Thoracic aorta (tissue), 2 donors: Measurements from ENCODE around the gene SOCS7. TPM values are rescaled to one million over a fixed set of nuclear protein-coding genes. Genes with fewer than 3 reads are reported as not detected.

Source experiments
- ATAC-seq: fragments of 150-250 bp; one replicate; pipeline ENCODE4 v1.8.0; 2017; ENCODE audit warnings: low read depth; ENCODE audit not compliant: insufficient number of reproducible peaks, low FRiP score
- DNase-seq: peaks from one replicate; pipeline ENCODE4 v3.0.0-alpha.2; 2020; ENCODE audit warnings: low spot score
- H3K27ac ChIP-seq, 2 donors: fragments of 200-600 bp; sonication (generic); 1 replicate in 1 of 2; 2 replicates in 1 of 2; pipeline ENCODE4 v1.5.1; 2016; ENCODE audit warnings: mild to moderate bottlenecking in 2 of 2, moderate library complexity in 2 of 2
- H3K27me3 ChIP-seq: fragments of 200-600 bp; sonication (generic); replicated peaks from 2 replicates; pipeline ENCODE4 v1.6.0; 2016; ENCODE audit warnings: mild to moderate bottlenecking; ENCODE audit not compliant: insufficient read depth
- H3K36me3 ChIP-seq: fragments of 200-600 bp; sonication (generic); one replicate; pipeline ENCODE4 v1.5.1; 2016
- H3K4me1 ChIP-seq, 2 donors: fragments of 200-600 bp; sonication (generic); 1 replicate in 1 of 2; 2 replicates in 1 of 2; pipeline versions ENCODE4 v1.5.1 to v1.6.0; 2016; ENCODE audit warnings: low read depth in 2 of 2, mild to moderate bottlenecking in 1 of 2; ENCODE audit not compliant: control insufficient read depth in 1 of 2
- H3K4me3 ChIP-seq: fragments of 200-600 bp; sonication (generic); 2 replicates; pipeline ENCODE4 v1.5.1; 2016; ENCODE audit warnings: mild to moderate bottlenecking
- H3K9me3 ChIP-seq: fragments of 200-600 bp; sonication (generic); 2 replicates; pipeline ENCODE4 v1.5.1; 2016
- CTCF ChIP-seq: fragments of 200-600 bp; sonication (generic); IDR thresholded peaks from one replicate; pipeline ENCODE4 v1.5.1; 2019; ENCODE audit warnings: antibody characterized with exemption
- total RNA-seq, 2 donors: library from RNA; depleted of rRNA; stranded (reverse); fragments of >200 nt; gene quantifications; one replicate each; pipeline versions ENCODE4 v1.1.0 to v1.2.3, GENCODE V29; 2016

SOCS7 gene
- total RNA-seq, 2 donors from 2014 or later = 14.3 to 21.9 TPM

- no peak for TF ChIP-seq CTCF
- DNase-seq (no peak), ATAC-seq (no peak)
- H3K4me3 ChIP-seq = no peak overlapping the region
- H3K4me1 ChIP-seq = no peaks in the 10 kb centered on the region
- H3K27me3 ChIP-seq = no peaks in the 10 kb centered on the region
- no peaks in the 10 kb centered on the region for H3K9me3 ChIP-seq
- no peak overlapping the region for H3K27ac ChIP-seq
- H3K36me3 ChIP-seq = peaks cover 45% of the 10 kb centered on the region
These were observed 49.8 kb downstream of the SOCS7 start for GRCh38 chr17:38401459-38401858.

- H3K4me1 ChIP-seq = no peaks in the 10 kb centered on the region
- DNase-seq = no peak
- H3K9me3 ChIP-seq = no peaks in the 10 kb centered on the region
- peaks cover 35% of the 10 kb centered on the region for H3K36me3 ChIP-seq
- no peak overlapping the region for H3K4me3 ChIP-seq
- no peak for ATAC-seq
- H3K27me3 ChIP-seq = no peaks in the 10 kb centered on the region
- H3K27ac ChIP-seq = no peak overlapping the region
- TF ChIP-seq CTCF = no peak
These were observed 51.3 kb downstream of the SOCS7 start for GRCh38 chr17:38402897-38403296.

- Histone ChIP-seq H3K4me3 (no peak overlapping the region), H3K36me3 (peaks cover 29% of the 10 kb centered on the region), H3K27ac (no peak overlapping the region), H3K4me1 (no peaks in the 10 kb centered on the region), H3K9me3 (no peaks in the 10 kb centered on the region), H3K27me3 (no peaks in the 10 kb centered on the region)
- DNase-seq (no peak), ATAC-seq (no peak)
- no peak for TF ChIP-seq CTCF
These were observed 51.8 kb downstream of the SOCS7 start for GRCh38 chr17:38403491-38403890.

GRCh38 chr17:38404174-38404943, 52.7 kb downstream of the SOCS7 start:
- Histone ChIP-seq H3K36me3 (peaks cover 25% of the 10 kb centered on the region), H3K4me1 (no peaks in the 10 kb centered on the region), H3K27me3 (no peaks in the 10 kb centered on the region), H3K4me3 (no peak overlapping the region), H3K27ac (no peak overlapping the region), H3K9me3 (no peaks in the 10 kb centered on the region)
- ATAC-seq (no peak), DNase-seq (no peak)
- no peak for TF ChIP-seq CTCF

GRCh38 chr17:38405654-38406053, 54.0 kb downstream of the SOCS7 start:
- no peaks in the 10 kb centered on the region for H3K4me1 ChIP-seq
- no peak for ATAC-seq
- no peak overlapping the region for H3K4me3 ChIP-seq
- H3K36me3 ChIP-seq = peaks cover 13% of the 10 kb centered on the region
- H3K27me3 ChIP-seq = no peaks in the 10 kb centered on the region
- H3K9me3 ChIP-seq = no peaks in the 10 kb centered on the region
- no peak for DNase-seq
- no peak overlapping the region for H3K27ac ChIP-seq
- TF ChIP-seq CTCF = no peak
